RWPE2 (cell line): Measurements from ENCODE around the gene NXPE4.
"Not testable (repeated sequence)": the region's sequence is repeated elsewhere in the genome, so short reads cannot be mapped to it uniquely, and the experiment has no call there.

Source experiments
- ATAC-seq: fragments of 200-7000 bp; cut with Tn5 transposase; 3 replicates; pipeline ENCODE4 v1.9.1; 2021; ENCODE audit warnings: low read depth
- DNase-seq: peaks from one replicate; pipeline ENCODE4 v3.0.0-alpha.2; 2020; ENCODE audit warnings: low spot score
- H3K27ac ChIP-seq: fragments of 450-650 bp; 2 replicates; pipeline ENCODE4 v1.5.1; 2017; ENCODE audit warnings: mild to moderate bottlenecking; ENCODE audit not compliant: poor library complexity, severe bottlenecking
- H3K27me3 ChIP-seq: fragments of 250-450 bp; sonication (Bioruptor Pico); 2 replicates; pipeline ENCODE4 v1.5.1; 2021; ENCODE audit warnings: mild to moderate bottlenecking, moderate library complexity; ENCODE audit not compliant: insufficient read depth, poor library complexity, severe bottlenecking
- H3K36me3 ChIP-seq: fragments of 250-450 bp; sonication (Bioruptor Pico); 2 replicates; pipeline ENCODE4 v1.5.1; 2020; ENCODE audit warnings: low read depth, mild to moderate bottlenecking, moderate library complexity
- H3K4me1 ChIP-seq: fragments of 250-450 bp; sonication (Bioruptor Pico); 2 replicates; pipeline ENCODE4 v1.5.1; 2021; ENCODE audit warnings: mild to moderate bottlenecking, moderate library complexity; ENCODE audit not compliant: insufficient read depth, poor library complexity, severe bottlenecking
- H3K4me3 ChIP-seq: fragments of 250-450 bp; sonication (Bioruptor Pico); 2 replicates; pipeline ENCODE4 v1.5.1; 2021; ENCODE audit warnings: mild to moderate bottlenecking, moderate library complexity; ENCODE audit not compliant: severe bottlenecking
- H3K9me3 ChIP-seq: fragments of 250-450 bp; sonication (Bioruptor Pico); 2 replicates; pipeline ENCODE4 v1.5.1; 2021; ENCODE audit warnings: mild to moderate bottlenecking, moderate library complexity; ENCODE audit not compliant: severe bottlenecking
- CTCF ChIP-seq: fragments of 450-650 bp; IDR thresholded peaks from one replicate; pipeline ENCODE4 v1.5.1; 2017; ENCODE audit warnings: mild to moderate bottlenecking, moderate library complexity; ENCODE audit not compliant: poor library complexity, severe bottlenecking

Gene NXPE4

GRCh38 chr11:114604179-114604813, 8.7 kb upstream of the NXPE4 start:
- no peak for TF ChIP-seq CTCF
- DNase-seq (no peak), ATAC-seq (no peak)
- Histone ChIP-seq H3K27ac (no peak overlapping the region), H3K4me3 (no peak overlapping the region), H3K4me1 (no peaks in the 10 kb centered on the region), H3K27me3 (no peaks in the 10 kb centered on the region), H3K36me3 (no peaks in the 10 kb centered on the region), H3K9me3 (no peaks in the 10 kb centered on the region)

- H3K4me1 ChIP-seq, H3K27ac ChIP-seq, H3K36me3 ChIP-seq, H3K4me3 ChIP-seq, H3K9me3 ChIP-seq, DNase-seq, H3K27me3 ChIP-seq, ATAC-seq: not testable (repeated sequence)
Measured at GRCh38 chr11:114603151-114603550, 7.6 kb upstream of the NXPE4 start.

DNA sequence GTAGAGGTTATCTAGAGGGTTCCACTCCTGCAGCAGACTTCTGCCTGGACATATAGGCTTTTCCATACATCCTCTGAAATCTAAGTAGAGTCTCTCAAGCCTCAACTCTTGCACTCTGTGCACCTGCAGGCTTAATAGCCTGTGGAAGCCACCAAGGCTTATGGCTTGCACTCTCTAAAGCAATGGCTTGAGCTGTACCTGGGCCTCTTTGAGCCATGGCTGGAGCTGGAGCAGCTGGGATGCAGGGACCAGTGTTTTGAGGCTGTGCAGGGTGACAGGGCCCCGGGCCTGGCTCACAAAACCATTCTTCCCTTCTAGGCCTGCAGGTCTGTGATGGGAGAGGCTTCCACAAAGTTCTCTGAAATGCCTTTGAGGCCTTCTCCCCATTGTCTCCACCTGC, 2.9 kb upstream of the NXPE4 start:
- Histone ChIP-seq H3K27me3 (no peaks in the 10 kb centered on the region), H3K4me1 (no peaks in the 10 kb centered on the region), H3K4me3 (no peak overlapping the region), H3K9me3 (no peaks in the 10 kb centered on the region), H3K36me3 (no peaks in the 10 kb centered on the region), H3K27ac (no peak overlapping the region)
- ATAC-seq (no peak), DNase-seq (no peak)
- TF ChIP-seq CTCF = no peak

- ATAC-seq (no peak), DNase-seq (no peak)
- H3K4me1 ChIP-seq = no peaks in the 10 kb centered on the region
- no peak for TF ChIP-seq CTCF
- no peak overlapping the region for H3K4me3 ChIP-seq
- no peaks in the 10 kb centered on the region for H3K36me3 ChIP-seq
- H3K9me3 ChIP-seq = no peaks in the 10 kb centered on the region
- no peaks in the 10 kb centered on the region for H3K27me3 ChIP-seq
- no peak overlapping the region for H3K27ac ChIP-seq
Measured at GRCh38 chr11:114596175-114596919, 761 bp upstream of the NXPE4 start.

- H3K27ac ChIP-seq = no peak overlapping the region
- TF ChIP-seq CTCF = no peak
- H3K27me3 ChIP-seq = no peaks in the 10 kb centered on the region
- H3K4me3 ChIP-seq = no peak overlapping the region
- no peaks in the 10 kb centered on the region for H3K4me1 ChIP-seq
- no peaks in the 10 kb centered on the region for H3K9me3 ChIP-seq
- ATAC-seq (no peak), DNase-seq (no peak)
- no peaks in the 10 kb centered on the region for H3K36me3 ChIP-seq
Measured at GRCh38 chr11:114594703-114595102, 883 bp downstream of the NXPE4 start.
